ENCODE data around the gene GRIK3. TPM values are rescaled to one million over a fixed set of nuclear protein-coding genes. Genes with fewer than 3 reads are reported as not detected.

GRIK3 gene
- total and polyA plus RNA-seq, 2 of the 8 experiments (the other 6 are each of a cell fraction or from before 2014, with no cell fraction given), result 2.1 to 3.4 TPM

- no peak overlapping the region for H3K4me3 ChIP-seq (ENCODE audit: extremely low read depth in 1 of 4, insufficient read depth in 2 of 4, low read depth in 3 of 4, low read length in 4 of 4)
- H3K9me3 ChIP-seq (ENCODE audit: insufficient read depth in 2 of 2, low read depth in 1 of 2, low read length in 1 of 2), result no peaks in the 10 kb centered on the region
- no peak for DNase-seq (ENCODE audit: low read depth in 1 of 2, low spot score in 2 of 2)
- H2BK12ac ChIP-seq (ENCODE audit: low read depth, low read length), result no peak overlapping the region
- H3K4ac ChIP-seq (replicated peaks; ENCODE audit: insufficient read length, low read depth, low read length), result no peak overlapping the region
- H3K18ac ChIP-seq (ENCODE audit: extremely low read depth, low read length), result no peak overlapping the region
- no peak overlapping the region for H4K91ac ChIP-seq (replicated peaks; ENCODE audit: insufficient read length, low read length)
- H3K14ac ChIP-seq (ENCODE audit: insufficient read length), result no peak overlapping the region
- H4K5ac ChIP-seq (ENCODE audit: insufficient read length, low read depth, low read length), result no peak overlapping the region
- POLR2A ChIA-PET (ENCODE audit: partially characterized antibody), result no interaction called here
- WGBS, 2 experiments (ENCODE audit: extremely low coverage in 1 of 2, insufficient coverage in 1 of 2, insufficient read length in 1 of 2, insufficient replicate concordance in 2 of 2, low coverage in 1 of 2, low lambda C conversion rate in 2 of 2, missing lambda C conversion rate in 1 of 2), result 67% methylated on average over 6 of the region's 6 CpGs; no CpG with 5 or more reads in 1 of the 2 experiments
- no peak overlapping the region for H3K4me2 ChIP-seq (ENCODE audit: insufficient read depth in 1 of 2, low read depth in 2 of 2, low read length in 2 of 2)
- H4K20me1 ChIP-seq (replicated peaks in 1 of 2; ENCODE audit: control insufficient read depth in 1 of 2, insufficient read depth in 2 of 2, low read length in 2 of 2), result no peaks in the 10 kb centered on the region
- no peak overlapping the region for H4K8ac ChIP-seq (ENCODE audit: extremely low read depth, insufficient read depth, low read length)
- H2AFZ ChIP-seq (ENCODE audit: low read length), result no peak overlapping the region
- H3K27me3 ChIP-seq (replicated peaks in 1 of 4; ENCODE audit: control insufficient read depth in 3 of 4, extremely low read depth in 1 of 4, insufficient read depth in 3 of 4, low read length in 3 of 4), result no peaks in the 10 kb centered on the region
- no peak overlapping the region for H3K23ac ChIP-seq (ENCODE audit: insufficient read length)
- H3K56ac ChIP-seq (replicated peaks; ENCODE audit: insufficient read length, low read depth, low read length), result no peak overlapping the region
- no peak overlapping the region for H2BK15ac ChIP-seq (ENCODE audit: low read length)
- no peak overlapping the region for H2BK120ac ChIP-seq (replicated peaks; ENCODE audit: low read depth, low read length)
- H3K36me3 ChIP-seq (ENCODE audit: control insufficient read depth in 2 of 4, insufficient read depth in 4 of 4, low read length in 3 of 4), result no peaks in the 10 kb centered on the region
- CTCF ChIA-PET (ENCODE audit: partially characterized antibody), result interaction anchor here (0.6 to 1.5 kb wide), 5 partner anchors 15 to 440 kb away, joined by 3 read pairs; no protein-coding TSS in a partner anchor
- no peak overlapping the region for H3K9ac ChIP-seq (replicated peaks in 1 of 4; ENCODE audit: extremely low read depth in 1 of 4, low read depth in 3 of 4, low read length in 3 of 4)
- no peak overlapping the region for H2AK5ac ChIP-seq (ENCODE audit: low read depth, low read length)
- FAIRE-seq, result no peak
- no peak overlapping the region for H2BK20ac ChIP-seq (ENCODE audit: low read length)
- H2BK5ac ChIP-seq (ENCODE audit: low read depth, low read length), result no peak overlapping the region
- H3K79me2 ChIP-seq (ENCODE audit: control insufficient read depth in 1 of 2, insufficient read depth in 2 of 2, low read length in 2 of 2), result no peaks in the 10 kb centered on the region
- peaks cover 0 to 4% (median 3%) of the 10 kb centered on the region in 4 experiments; a peak in 3 of 7 replicates for H3K4me1 ChIP-seq (replicated peaks in 1 of 4; ENCODE audit: control insufficient read depth in 3 of 4, insufficient read depth in 4 of 4, low read length in 3 of 4)
- no peak overlapping the region for H3K27ac ChIP-seq (ENCODE audit: low read depth, low read length)
- H3K23me2 ChIP-seq (ENCODE audit: low read depth, low read length), result 0 out of 2 replicates have a peak, but pooled peaks cover 3% of the 10 kb centered on the region
- H3K79me1 ChIP-seq (ENCODE audit: low read depth, low read length), result no peaks in the 10 kb centered on the region
- TF ChIP-seq HDAC2 (IDR thresholded peaks at IDR 0.05; ENCODE audit: borderline replicate concordance in 1 of 2, low read depth in 2 of 2, low read length in 2 of 2), result no peak
- no peak for TF ChIP-seq NRF1 (IDR thresholded peaks at IDR 0.05; ENCODE audit: low read depth, low read length)
- TF ChIP-seq POLR2A (IDR thresholded peaks at IDR 0.05; ENCODE audit: control extremely low read depth in 1 of 2, low read depth in 2 of 2, low read length in 2 of 2), result no peak
- no peak for TF ChIP-seq EP300 (IDR thresholded peaks at IDR 0.05; ENCODE audit: borderline replicate concordance in 1 of 2, low read depth in 2 of 2, low read length in 2 of 2)
These were observed 22.0 kb upstream of the GRIK3 start for GRCh38 chr1:37056325-37056724.
